Frontal cortex (tissue), 4 donors: ENCODE measurements around the gene KCNS1. TPM values are rescaled to one million over a fixed set of nuclear protein-coding genes. Genes with fewer than 3 reads are reported as not detected.
"Not testable (repeated sequence)": the region's sequence is repeated elsewhere in the genome, so short reads cannot be mapped to it uniquely, and the experiment has no call there.

Experiments
- DNase-seq, 2 donors: peaks; one replicate each; pipeline ENCODE4 v3.0.0; 2012; ENCODE audit warnings: low spot score in 2 of 2
- FAIRE-seq: peaks from 2 replicates; lab custom pipeline; 2012; peaks lifted over from hg19 to GRCh38; lab: Jason Lieb, UNC
- total RNA-seq: library from RNA; depleted of rRNA; stranded (reverse); fragments of >200 nt; gene quantifications from one replicate; pipeline ENCODE4 v1.2.3, GENCODE V29; 2014
- donor health status: control.
- donor health status: control.
- donor health status: control.

The KCNS1 gene
- total RNA-seq, 1 donor from 2014 or later: 1.2 TPM

GRCh38 chr20:45085867-45086266, 15.1 kb downstream of the KCNS1 start:
- FAIRE-seq (no peak), DNase-seq (no peak)

- DNase-seq (no peak), FAIRE-seq (no peak)
Measured at GRCh38 chr20:45085289-45085688, 15.6 kb downstream of the KCNS1 start.

- DNase-seq (no peak), FAIRE-seq (no peak)
Measured at GRCh38 chr20:45083127-45083526, 17.8 kb downstream of the KCNS1 start.

- no peak for DNase-seq
- no peak for FAIRE-seq
Measured at GRCh38 chr20:45082468-45082867, 18.5 kb downstream of the KCNS1 start.

GRCh38 chr20:45080867-45081624, 19.9 kb downstream of the KCNS1 start:
- no peak for FAIRE-seq
- DNase-seq: no peak

GRCh38 chr20:45077559-45077958, 23.4 kb downstream of the KCNS1 start:
- FAIRE-seq (no peak), DNase-seq (no peak)

GRCh38 chr20:45073221-45073620, 27.7 kb downstream of the KCNS1 start:
- DNase-seq (no peak), FAIRE-seq (no peak)

GRCh38 chr20:45072066-45072465, 28.9 kb downstream of the KCNS1 start:
- DNase-seq (no peak), FAIRE-seq (no peak)

GRCh38 chr20:45070932-45071632, 29.8 kb downstream of the KCNS1 start:
- DNase-seq (no peak), FAIRE-seq (no peak)

GRCh38 chr20:45069261-45069660, 31.7 kb downstream of the KCNS1 start:
- FAIRE-seq: no peak

GRCh38 chr20:45067558-45067957, 33.4 kb downstream of the KCNS1 start:
- no peak for FAIRE-seq
- DNase-seq: no peak

More at GRCh38 chr20:45069261-45069660, 31.7 kb downstream of the KCNS1 start:
- DNase-seq: no peak

GRCh38 chr20:45067087-45067486, 33.8 kb downstream of the KCNS1 start:
- DNase-seq (no peak), FAIRE-seq (no peak)

- FAIRE-seq: no peak
- DNase-seq: no peak
Measured at GRCh38 chr20:45066372-45066771, 34.6 kb downstream of the KCNS1 start.

- FAIRE-seq (no peak), DNase-seq (no peak)
Measured at GRCh38 chr20:45064812-45065211, 36.1 kb downstream of the KCNS1 start.

- not testable (repeated sequence) for DNase-seq, FAIRE-seq
Measured at GRCh38 chr20:45063107-45063506, 37.8 kb downstream of the KCNS1 start.

GRCh38 chr20:45061244-45061643, 39.7 kb downstream of the KCNS1 start:
- FAIRE-seq (no peak), DNase-seq (no peak)

- FAIRE-seq: no peak
- DNase-seq: no peak
Measured at GRCh38 chr20:45060294-45060693, 40.6 kb downstream of the KCNS1 start.

- no peak for DNase-seq
- FAIRE-seq: no peak
Measured at GRCh38 chr20:45059022-45059728, 41.8 kb downstream of the KCNS1 start.

GRCh38 chr20:45058168-45058850, 42.6 kb downstream of the KCNS1 start:
- no peak for FAIRE-seq
- no peak for DNase-seq

GRCh38 chr20:45056473-45057173, 44.3 kb downstream of the KCNS1 start:
- DNase-seq: no peak
- FAIRE-seq: no peak
